ENCODE measurements around the gene IMPG2.

The IMPG2 gene

GRCh38 chr3:101240719-101241399 lies 79.5 kb downstream of the IMPG2 start:
- no peak for DNase-seq (ENCODE audit: low read depth, low spot score)

- DNase-seq (ENCODE audit: low read depth, low spot score) = no peak
Measured at GRCh38 chr3:101235048-101235447, 85.3 kb downstream of the IMPG2 start.

GRCh38 chr3:101230618-101231017 lies 89.8 kb downstream of the IMPG2 start:
- DNase-seq (ENCODE audit: low read depth, low spot score) = no peak

- no peak for DNase-seq (ENCODE audit: low read depth, low spot score)
Measured at GRCh38 chr3:101229681-101230080, 90.7 kb downstream of the IMPG2 start.

GRCh38 chr3:101228441-101228840 lies 91.9 kb downstream of the IMPG2 start:
- no peak for DNase-seq (ENCODE audit: low read depth, low spot score)

GRCh38 chr3:101224739-101225138 lies 95.6 kb downstream of the IMPG2 start:
- DNase-seq (ENCODE audit: low read depth, low spot score) = no peak

GRCh38 chr3:101223016-101223415 lies 97.4 kb downstream of the IMPG2 start:
- DNase-seq (ENCODE audit: low read depth, low spot score) = no peak

GRCh38 chr3:101219842-101220560 lies 100.4 kb downstream of the IMPG2 start:
- DNase-seq (ENCODE audit: low read depth, low spot score) = no peak

- no peak for DNase-seq (ENCODE audit: low read depth, low spot score)
Measured at GRCh38 chr3:101217472-101218245, 102.7 kb downstream of the IMPG2 start.

GRCh38 chr3:101216710-101217465 lies 103.5 kb downstream of the IMPG2 start:
- no peak for DNase-seq (ENCODE audit: low read depth, low spot score)

- DNase-seq (ENCODE audit: low read depth, low spot score) = no peak
Measured at GRCh38 chr3:101212730-101213129, 107.6 kb downstream of the IMPG2 start.

GRCh38 chr3:101204246-101204645 lies 116.1 kb downstream of the IMPG2 start:
- DNase-seq (ENCODE audit: low read depth, low spot score) = no peak

GRCh38 chr3:101203411-101203810 lies 117.0 kb downstream of the IMPG2 start:
- no peak for DNase-seq (ENCODE audit: low read depth, low spot score)

GRCh38 chr3:101202640-101203039 lies 117.7 kb downstream of the IMPG2 start:
- DNase-seq (ENCODE audit: low read depth, low spot score) = no peak

- DNase-seq (ENCODE audit: low read depth, low spot score) = no peak
Measured at GRCh38 chr3:101200461-101200860, 119.9 kb downstream of the IMPG2 start.

- no peak for DNase-seq (ENCODE audit: low read depth, low spot score)
Measured at GRCh38 chr3:101195951-101196713, 124.2 kb downstream of the IMPG2 start.

GRCh38 chr3:101194392-101194791 lies 126.0 kb downstream of the IMPG2 start:
- DNase-seq (ENCODE audit: low read depth, low spot score) = no peak

GRCh38 chr3:101193957-101194356 lies 126.4 kb downstream of the IMPG2 start:
- DNase-seq (ENCODE audit: low read depth, low spot score) = no peak

- DNase-seq (ENCODE audit: low read depth, low spot score) = no peak
Measured at GRCh38 chr3:101189796-101190195, 130.6 kb downstream of the IMPG2 start.

GRCh38 chr3:101189176-101189575 lies 131.2 kb downstream of the IMPG2 start:
- no peak for DNase-seq (ENCODE audit: low read depth, low spot score)

GRCh38 chr3:101185341-101185740 lies 135.0 kb downstream of the IMPG2 start:
- DNase-seq (ENCODE audit: low read depth, low spot score) = no peak

Measured in activated naive CD8-positive, alpha-beta T cell treated with anti-CD3 and anti-CD28 coated beads, Interleukin-2, amount 50 U/mL, for 16 hours (primary cell).